ENCODE data around the gene PRR5. TPM values are rescaled to one million over a fixed set of nuclear protein-coding genes. Genes with fewer than 3 reads are reported as not detected.

The PRR5 gene
- total RNA-seq, 2 donors from 2014 or later = 12.5 to 20.4 TPM

- DNase-seq (peak; percentile 81 to 89 (median 84)), ATAC-seq (peak; percentile 41)
- Histone ChIP-seq H3K27ac (no peak overlapping the region), H3K27me3 (no peaks in the 10 kb centered on the region), H3K9me3 (no peaks in the 10 kb centered on the region), H3K4me3 (no peak overlapping the region), H3K36me3 (replicated peaks in 1 of 2; ENCODE audit: insufficient read depth in 1 of 2, low read depth in 2 of 2) (no peaks in the 10 kb centered on the region), H3K4me1 (peaks cover 6% of the 10 kb centered on the region)
- intact Hi-C loops (cut with DNase I) = loop anchor here (5.0 kb wide), 1 partner anchor 40 kb away; no protein-coding TSS in a partner anchor
- TF ChIP-seq, protein P1, sequence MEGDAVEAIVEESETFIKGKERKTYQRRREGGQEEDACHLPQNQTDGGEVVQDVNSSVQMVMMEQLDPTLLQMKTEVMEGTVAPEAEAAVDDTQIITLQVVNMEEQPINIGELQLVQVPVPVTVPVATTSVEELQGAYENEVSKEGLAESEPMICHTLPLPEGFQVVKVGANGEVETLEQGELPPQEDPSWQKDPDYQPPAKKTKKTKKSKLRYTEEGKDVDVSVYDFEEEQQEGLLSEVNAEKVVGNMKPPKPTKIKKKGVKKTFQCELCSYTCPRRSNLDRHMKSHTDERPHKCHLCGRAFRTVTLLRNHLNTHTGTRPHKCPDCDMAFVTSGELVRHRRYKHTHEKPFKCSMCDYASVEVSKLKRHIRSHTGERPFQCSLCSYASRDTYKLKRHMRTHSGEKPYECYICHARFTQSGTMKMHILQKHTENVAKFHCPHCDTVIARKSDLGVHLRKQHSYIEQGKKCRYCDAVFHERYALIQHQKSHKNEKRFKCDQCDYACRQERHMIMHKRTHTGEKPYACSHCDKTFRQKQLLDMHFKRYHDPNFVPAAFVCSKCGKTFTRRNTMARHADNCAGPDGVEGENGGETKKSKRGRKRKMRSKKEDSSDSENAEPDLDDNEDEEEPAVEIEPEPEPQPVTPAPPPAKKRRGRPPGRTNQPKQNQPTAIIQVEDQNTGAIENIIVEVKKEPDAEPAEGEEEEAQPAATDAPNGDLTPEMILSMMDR (IDR thresholded peaks at IDR 0.05) = peak; percentile 81 to 94 (median 91)
- TF ChIP-seq POLR2A (IDR thresholded peaks at IDR 0.05) = no peak
- WGBS, 2 donors = 20 to 90% methylated on average over 2 to 21 of the region's 22 CpGs
Measured at GRCh38 chr22:44697423-44698141, 4.4 kb upstream of the PRR5 start.

DNA sequence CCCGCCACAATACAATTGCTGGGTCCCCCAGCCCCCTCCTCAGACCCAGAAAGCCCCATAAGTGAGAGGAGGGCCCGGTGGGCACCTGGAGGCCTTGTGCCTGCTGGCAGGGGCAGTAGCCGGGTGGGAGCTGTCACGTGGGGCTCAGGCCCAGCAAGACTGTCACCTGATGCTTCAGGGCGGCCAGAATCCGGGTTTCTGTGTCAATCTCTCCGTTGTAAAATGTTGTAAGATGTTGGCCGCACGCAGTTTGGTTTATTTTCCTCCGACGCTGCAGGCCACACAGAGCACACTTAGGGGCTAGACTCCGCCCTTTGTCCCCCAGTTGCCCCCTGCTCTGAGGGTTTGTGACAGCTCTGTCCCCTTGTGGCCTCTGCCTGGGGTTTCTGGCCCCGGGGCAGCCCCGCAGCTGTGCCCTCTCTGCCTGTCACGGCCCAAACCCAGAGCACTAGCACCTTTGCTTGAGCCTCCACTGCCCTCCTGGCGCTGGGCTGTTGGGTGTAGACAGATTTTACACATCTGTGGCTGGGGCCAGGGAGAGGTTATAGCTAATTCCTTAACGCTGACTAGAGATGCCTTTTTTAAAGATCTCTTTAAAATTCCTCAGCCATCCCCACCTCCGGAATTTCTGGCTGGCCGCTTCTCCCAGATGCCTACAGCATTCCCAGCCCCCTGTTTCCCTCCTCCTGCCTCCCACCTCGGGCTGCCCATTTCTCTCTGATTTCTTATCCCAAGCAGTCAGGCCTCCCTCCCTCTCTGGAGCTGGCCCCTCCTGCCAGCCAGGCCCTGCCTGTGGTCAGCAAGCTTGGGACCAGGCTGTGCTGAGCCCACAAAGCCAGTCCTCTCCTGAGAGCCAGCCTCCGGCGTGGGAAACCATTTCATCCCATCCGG, 3.2 kb upstream of the PRR5 start:
- WGBS, 2 donors = 69 to 78% methylated on average over 20 to 23 of the region's 23 CpGs
- H3K9me3 ChIP-seq = no peaks in the 10 kb centered on the region
- no peaks in the 10 kb centered on the region for H3K36me3 ChIP-seq (replicated peaks in 1 of 2; ENCODE audit: insufficient read depth in 1 of 2, low read depth in 2 of 2)
- TF ChIP-seq, protein P1 (IDR thresholded peaks at IDR 0.05) = no peak
- no peak for TF ChIP-seq POLR2A (IDR thresholded peaks at IDR 0.05)
- H3K27ac ChIP-seq = no peak overlapping the region
- intact Hi-C loops (cut with DNase I) = loop anchor here (5.0 kb wide), 1 partner anchor 39 kb away; no protein-coding TSS in a partner anchor
- H3K4me1 ChIP-seq = peaks cover 18% of the 10 kb centered on the region
- no peak overlapping the region for H3K4me3 ChIP-seq
- ATAC-seq = no peak
- no peak for DNase-seq
- H3K27me3 ChIP-seq = no peaks in the 10 kb centered on the region

DNA sequence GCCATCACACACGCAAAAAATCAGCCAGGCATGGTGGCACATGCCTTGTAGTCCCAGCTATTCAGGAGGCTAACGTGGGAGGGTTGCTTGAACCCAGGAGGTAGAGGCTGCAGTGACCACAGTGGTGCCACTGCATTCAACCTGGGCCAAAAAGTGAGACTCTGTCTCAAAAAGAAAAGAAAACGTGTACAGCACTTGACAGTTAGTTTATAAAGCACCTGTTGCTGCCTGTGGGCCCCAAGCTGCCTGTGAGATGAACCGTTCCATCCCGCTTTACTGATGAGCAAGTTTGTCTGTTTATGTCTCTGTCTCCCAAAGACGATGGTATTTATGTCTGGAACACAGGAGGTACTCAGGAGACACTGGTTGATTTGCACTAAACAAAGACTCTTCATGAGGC, 1.5 kb upstream of the PRR5 start:
- DNase-seq (no peak), ATAC-seq (no peak)
- TF ChIP-seq POLR2A (IDR thresholded peaks at IDR 0.05) = no peak
- TF ChIP-seq, protein P1 (IDR thresholded peaks at IDR 0.05) = no peak
- Histone ChIP-seq H3K27me3 (no peaks in the 10 kb centered on the region), H3K27ac (no peak overlapping the region), H3K36me3 (replicated peaks in 1 of 2; ENCODE audit: insufficient read depth in 1 of 2, low read depth in 2 of 2) (no peaks in the 10 kb centered on the region), H3K9me3 (no peaks in the 10 kb centered on the region), H3K4me1 (peaks cover 22% of the 10 kb centered on the region), H3K4me3 (no peak overlapping the region)
- intact Hi-C loops (cut with DNase I) = no loop called here
- WGBS, 2 donors = 84 to 89% methylated on average over 6 of the region's 6 CpGs

DNA sequence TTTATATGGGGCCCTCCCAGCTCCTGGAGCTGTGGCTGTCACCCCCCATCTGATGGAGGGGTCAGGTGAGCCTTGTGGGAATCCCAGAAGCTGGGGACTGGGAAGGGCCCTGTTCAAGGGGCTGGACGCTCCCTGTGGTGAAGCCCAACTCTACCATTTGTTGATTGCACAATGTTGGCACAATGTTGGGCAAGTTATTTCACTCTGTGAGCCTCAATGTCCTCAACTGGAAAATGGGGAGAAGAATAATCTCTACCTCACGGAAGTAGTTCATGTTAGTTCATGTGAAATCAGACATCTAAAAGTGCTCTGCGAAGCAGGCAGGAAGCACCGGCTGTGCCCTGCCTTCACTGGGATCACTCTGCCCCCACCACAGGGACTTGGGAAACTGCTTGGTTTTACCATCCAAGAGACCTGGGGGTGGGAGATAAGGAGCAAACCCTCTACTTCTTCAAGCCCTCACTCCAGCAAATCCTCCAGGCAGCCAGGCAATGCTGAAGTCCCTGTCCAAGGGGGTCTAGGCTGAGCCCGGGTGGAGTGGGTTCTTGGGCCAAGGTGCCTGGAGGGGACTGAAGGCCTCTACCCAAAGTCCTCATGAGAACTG, 715 bp upstream of the PRR5 start:
- no peaks in the 10 kb centered on the region for H3K9me3 ChIP-seq
- intact Hi-C loops (cut with DNase I) = no loop called here
- DNase-seq = no peak
- H3K27me3 ChIP-seq = no peaks in the 10 kb centered on the region
- H3K36me3 ChIP-seq (replicated peaks in 1 of 2; ENCODE audit: insufficient read depth in 1 of 2, low read depth in 2 of 2) = no peaks in the 10 kb centered on the region
- WGBS, 2 donors = 79 to 96% methylated on average over 4 to 5 of the region's 5 CpGs
- TF ChIP-seq, protein P1 (IDR thresholded peaks at IDR 0.05) = no peak
- no peak for TF ChIP-seq POLR2A (IDR thresholded peaks at IDR 0.05)
- no peak for ATAC-seq
- H3K4me3 ChIP-seq = no peak overlapping the region
- H3K27ac ChIP-seq = peak overlapping the region in 2 of 4 donors; percentile 31 to 47
- peaks cover 22% of the 10 kb centered on the region for H3K4me1 ChIP-seq

Measured in body of pancreas (tissue), 4 donors.